DND-41 (cell line): ENCODE data around the gene CLEC3B.

ENCODE experiments used
- ATAC-seq: fragments of 200-7000 bp; cut with Tn5 transposase; 3 replicates; pipeline ENCODE4 v1.9.1; 2021; ENCODE audit warnings: low read depth; ENCODE audit not compliant: insufficient read depth
- DNase-seq: peaks from one replicate; pipeline ENCODE4 v3.0.0-alpha.2; 2020
- H2AFZ ChIP-seq: 2 replicates; pipeline ENCODE4 v1.6.0; 2012; ENCODE audit warnings: low read depth, low read length
- H3K27ac ChIP-seq: 2 replicates; pipeline ENCODE4 v1.5.1; 2012; ENCODE audit warnings: low read length, inconsistent platforms
- H3K27me3 ChIP-seq: fragments of 200-600 bp; sonication (generic); 2 replicates; pipeline ENCODE4 v1.6.0; 2012; ENCODE audit warnings: low read length, mild to moderate bottlenecking, inconsistent platforms; ENCODE audit not compliant: insufficient read depth, poor library complexity
- H3K36me3 ChIP-seq: 2 replicates; pipeline ENCODE4 v1.5.1; 2012; ENCODE audit warnings: low read length, inconsistent platforms; ENCODE audit not compliant: insufficient read depth
- H3K4me1 ChIP-seq: 2 replicates; pipeline ENCODE4 v1.5.1; 2012; ENCODE audit warnings: mild to moderate bottlenecking, low read length; ENCODE audit not compliant: insufficient read depth
- H3K4me2 ChIP-seq: 2 replicates; pipeline ENCODE4 v1.6.0; 2012; ENCODE audit warnings: mild to moderate bottlenecking, moderate library complexity, low read length, inconsistent platforms; ENCODE audit not compliant: insufficient read depth
- H3K4me3 ChIP-seq, 2 experiments: fragments of 200-600 bp in 1 of 2; shearing (Covaris generic) in 1 of 2; 2 replicates each; pipeline ENCODE4 v1.5.1; 2012 to 2016; ENCODE audit warnings: inconsistent platforms in 2 of 2, low read length in 2 of 2, mild to moderate bottlenecking in 2 of 2, low read depth in 1 of 2, moderate library complexity in 1 of 2
- H3K79me2 ChIP-seq: 2 replicates; pipeline ENCODE4 v1.6.0; 2012; ENCODE audit warnings: low read length, inconsistent platforms; ENCODE audit not compliant: insufficient read depth
- H3K9ac ChIP-seq: 2 replicates; pipeline ENCODE4 v1.6.0; 2012; ENCODE audit warnings: low read depth, mild to moderate bottlenecking, inconsistent platforms, low read length, moderate library complexity
- H3K9me3 ChIP-seq: 2 replicates; pipeline ENCODE4 v1.5.1; 2012; ENCODE audit warnings: low read length, moderate library complexity, mild to moderate bottlenecking, inconsistent platforms; ENCODE audit not compliant: insufficient read depth, severe bottlenecking
- H4K20me1 ChIP-seq: 2 replicates; pipeline ENCODE4 v1.6.0; 2012; ENCODE audit warnings: low read length; ENCODE audit not compliant: insufficient read depth
- EZH2 ChIP-seq: IDR thresholded peaks from 3 replicates; pipeline ENCODE4 v1.6.1; 2012; ENCODE audit warnings: borderline replicate concordance, low read depth, mild to moderate bottlenecking, moderate library complexity, low read length, inconsistent platforms; ENCODE audit not compliant: severe bottlenecking
- TF ChIP-seq, protein P1 (sequence below): IDR thresholded peaks from 2 replicates; pipeline ENCODE4 v1.5.1; 2012; ENCODE audit warnings: borderline replicate concordance, low read length, moderate library complexity, mild to moderate bottlenecking; ENCODE audit not compliant: poor library complexity, severe bottlenecking; ENCODE audit errors: extremely low read depth

CLEC3B gene

DNA sequence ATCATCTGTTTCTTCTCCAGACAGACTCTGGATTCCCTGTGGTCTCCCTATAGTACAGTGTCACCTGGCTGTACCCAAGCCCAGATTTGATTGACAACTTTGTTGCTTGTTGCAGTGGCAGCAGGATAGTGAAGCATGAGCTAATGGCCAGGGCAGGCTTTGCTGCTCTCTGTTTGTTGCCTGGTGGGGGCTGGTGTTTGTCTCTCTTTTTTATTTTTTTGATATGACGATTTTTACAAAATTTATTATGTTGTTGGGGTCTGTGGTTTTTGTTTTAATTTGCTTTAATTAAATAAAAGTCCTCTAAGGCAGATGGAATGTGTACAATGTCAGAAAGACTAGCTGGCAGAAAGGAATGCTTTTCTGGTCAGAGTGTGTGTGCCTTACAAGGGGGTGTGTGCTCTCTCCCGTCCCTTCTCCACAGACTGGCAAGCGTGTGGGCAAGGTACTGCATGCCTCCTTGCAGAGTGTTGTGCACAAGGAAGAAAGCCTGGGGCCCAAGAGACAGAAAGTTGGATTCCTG lies 15.2 kb upstream of the CLEC3B start:
- no peak overlapping the region for H3K9ac ChIP-seq
- peaks cover under 1% of the 10 kb centered on the region; the same call in 1 of the 2 replicates for H3K4me1 ChIP-seq
- no peaks in the 10 kb centered on the region for H3K79me2 ChIP-seq
- no peak overlapping the region for H2AFZ ChIP-seq
- H3K4me3 ChIP-seq: no peak overlapping the region
- ATAC-seq (no peak), DNase-seq (no peak)
- peaks cover 40% of the 10 kb centered on the region for H3K36me3 ChIP-seq
- H3K4me2 ChIP-seq: no peak overlapping the region
- H3K9me3 ChIP-seq: no peaks in the 10 kb centered on the region
- TF ChIP-seq, protein P1, sequence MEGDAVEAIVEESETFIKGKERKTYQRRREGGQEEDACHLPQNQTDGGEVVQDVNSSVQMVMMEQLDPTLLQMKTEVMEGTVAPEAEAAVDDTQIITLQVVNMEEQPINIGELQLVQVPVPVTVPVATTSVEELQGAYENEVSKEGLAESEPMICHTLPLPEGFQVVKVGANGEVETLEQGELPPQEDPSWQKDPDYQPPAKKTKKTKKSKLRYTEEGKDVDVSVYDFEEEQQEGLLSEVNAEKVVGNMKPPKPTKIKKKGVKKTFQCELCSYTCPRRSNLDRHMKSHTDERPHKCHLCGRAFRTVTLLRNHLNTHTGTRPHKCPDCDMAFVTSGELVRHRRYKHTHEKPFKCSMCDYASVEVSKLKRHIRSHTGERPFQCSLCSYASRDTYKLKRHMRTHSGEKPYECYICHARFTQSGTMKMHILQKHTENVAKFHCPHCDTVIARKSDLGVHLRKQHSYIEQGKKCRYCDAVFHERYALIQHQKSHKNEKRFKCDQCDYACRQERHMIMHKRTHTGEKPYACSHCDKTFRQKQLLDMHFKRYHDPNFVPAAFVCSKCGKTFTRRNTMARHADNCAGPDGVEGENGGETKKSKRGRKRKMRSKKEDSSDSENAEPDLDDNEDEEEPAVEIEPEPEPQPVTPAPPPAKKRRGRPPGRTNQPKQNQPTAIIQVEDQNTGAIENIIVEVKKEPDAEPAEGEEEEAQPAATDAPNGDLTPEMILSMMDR: no peak
- no peaks in the 10 kb centered on the region for H4K20me1 ChIP-seq
- H3K27me3 ChIP-seq: no peaks in the 10 kb centered on the region
- H3K27ac ChIP-seq: no peak overlapping the region

DNA sequence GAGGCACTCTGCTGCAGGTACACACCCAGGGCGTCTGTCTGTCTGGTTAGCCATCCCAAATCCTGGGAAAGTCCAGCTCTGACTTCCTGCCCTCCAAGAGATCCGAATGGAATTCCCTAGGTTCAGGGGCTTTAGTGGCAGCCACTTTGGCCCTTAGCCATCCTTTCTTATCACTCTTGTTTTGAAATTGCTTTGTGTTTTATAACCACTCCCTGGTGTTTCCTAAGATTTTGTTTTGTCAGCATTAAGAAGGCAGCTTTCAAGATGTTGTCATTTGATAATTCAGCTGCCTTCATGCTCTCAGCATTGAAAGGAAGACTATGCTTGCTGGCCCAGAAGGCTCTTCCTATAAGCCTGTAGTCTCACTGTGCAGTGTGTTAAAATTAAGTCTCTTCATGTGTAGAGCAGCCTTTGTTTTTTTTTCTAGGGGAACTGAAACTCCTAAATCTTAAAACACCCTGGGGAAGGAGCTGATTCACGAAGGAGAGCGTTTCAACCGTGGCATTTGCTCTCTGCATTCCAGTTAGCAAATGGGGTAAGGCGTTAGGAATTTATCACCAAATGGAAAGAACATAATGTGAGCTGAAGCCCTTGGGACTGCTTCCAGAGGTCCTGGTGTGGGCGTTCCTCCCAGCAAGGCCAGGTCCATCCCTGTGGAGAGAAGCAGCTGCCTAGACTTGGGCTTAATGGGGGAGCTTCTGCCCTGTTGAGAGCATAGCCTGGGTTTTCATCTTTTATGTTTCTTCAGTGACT lies 14.2 kb upstream of the CLEC3B start:
- TF ChIP-seq EZH2: no peak
- TF ChIP-seq, protein P1: no peak
- H3K27me3 ChIP-seq: no peaks in the 10 kb centered on the region
- no peak overlapping the region for H3K9ac ChIP-seq
- H3K9me3 ChIP-seq: no peaks in the 10 kb centered on the region
- H3K79me2 ChIP-seq: no peaks in the 10 kb centered on the region
- no peak for ATAC-seq
- H2AFZ ChIP-seq: no peak overlapping the region
- H4K20me1 ChIP-seq: no peaks in the 10 kb centered on the region
- H3K36me3 ChIP-seq: peaks cover 37% of the 10 kb centered on the region
- no peaks in the 10 kb centered on the region for H3K4me1 ChIP-seq
- H3K4me2 ChIP-seq: no peak overlapping the region
- no peak for DNase-seq
- no peak overlapping the region for H3K27ac ChIP-seq
- no peak overlapping the region for H3K4me3 ChIP-seq

DNA sequence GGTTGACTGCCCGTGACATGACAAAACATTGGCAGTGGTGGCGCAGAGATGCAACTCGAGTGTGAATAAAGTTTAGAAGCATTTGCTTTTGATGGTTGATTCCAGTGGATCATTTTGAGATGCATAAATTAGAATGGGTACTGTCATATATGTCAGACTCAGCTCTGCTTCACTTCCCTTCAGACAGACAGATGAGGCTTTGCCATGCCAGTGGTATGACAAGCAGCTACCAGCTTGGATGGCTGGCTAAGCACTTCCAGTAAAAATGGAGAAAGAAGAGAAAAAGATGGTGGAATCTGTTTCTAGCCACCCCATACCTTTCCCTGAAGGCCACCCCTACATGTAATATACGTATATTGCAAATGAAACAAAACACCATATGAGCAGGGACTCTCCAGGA lies 13.5 kb upstream of the CLEC3B start:
- H4K20me1 ChIP-seq: no peaks in the 10 kb centered on the region
- no peaks in the 10 kb centered on the region for H3K27me3 ChIP-seq
- H3K79me2 ChIP-seq: no peaks in the 10 kb centered on the region
- no peaks in the 10 kb centered on the region for H3K4me1 ChIP-seq
- H3K9ac ChIP-seq: no peak overlapping the region
- H3K9me3 ChIP-seq: no peaks in the 10 kb centered on the region
- DNase-seq: no peak
- no peak overlapping the region for H2AFZ ChIP-seq
- no peak overlapping the region for H3K4me2 ChIP-seq
- H3K27ac ChIP-seq: no peak overlapping the region
- no peak for ATAC-seq
- H3K36me3 ChIP-seq: peaks cover 31% of the 10 kb centered on the region
- H3K4me3 ChIP-seq: no peak overlapping the region
- TF ChIP-seq, protein P1: no peak
- no peak for TF ChIP-seq EZH2
